Astrocyte (in vitro differentiated cells and primary cell): Measurements from ENCODE around the gene JAKMIP1.

Source experiments
- EZH2 ChIP-seq: IDR thresholded peaks from 2 replicates; pipeline ENCODE4 v1.6.1; 2012; ENCODE audit warnings: mild to moderate bottlenecking, low read length, inconsistent platforms; ENCODE audit not compliant: insufficient read depth
- TF ChIP-seq, protein P1 (sequence below): IDR thresholded peaks from 2 replicates; pipeline ENCODE4 v1.5.1; 2011; ENCODE audit warnings: low read depth, mild to moderate bottlenecking, inconsistent platforms, low read length, moderate library complexity; ENCODE audit not compliant: insufficient read depth

DNA sequence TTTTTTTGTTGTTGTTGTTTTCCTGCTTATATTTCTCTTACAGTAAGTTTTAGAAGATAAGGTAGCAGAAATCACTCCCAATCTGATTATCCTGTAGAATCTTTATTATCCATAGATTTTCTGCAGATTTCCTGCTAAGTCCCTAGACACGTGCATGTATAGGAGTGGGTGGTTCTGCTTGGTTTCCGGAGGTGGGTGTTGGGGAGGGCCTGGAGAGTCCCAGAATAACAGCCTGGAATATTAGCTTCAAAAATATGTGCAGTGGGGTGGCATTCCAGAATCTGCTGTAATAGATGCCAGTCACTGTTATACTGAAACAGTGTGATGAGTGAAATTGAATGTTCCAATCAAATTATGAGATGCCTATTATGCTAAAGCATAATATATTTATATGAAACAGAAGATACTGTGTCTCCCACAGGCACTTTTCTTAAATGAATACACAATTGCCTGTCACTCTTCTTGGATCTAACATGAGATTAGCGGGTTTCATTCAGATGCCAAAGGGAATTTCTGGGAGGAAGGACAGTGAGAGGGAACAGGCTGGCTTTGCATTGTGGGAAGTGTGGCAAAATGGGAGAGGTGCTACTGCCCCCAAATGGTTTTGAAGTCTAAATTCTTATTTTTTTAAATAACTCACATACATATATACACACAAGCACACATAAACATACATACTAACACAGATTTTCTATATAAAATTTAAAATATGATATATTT, 219.8 kb downstream of the JAKMIP1 start:
- no peak for TF ChIP-seq EZH2
- TF ChIP-seq, protein P1, sequence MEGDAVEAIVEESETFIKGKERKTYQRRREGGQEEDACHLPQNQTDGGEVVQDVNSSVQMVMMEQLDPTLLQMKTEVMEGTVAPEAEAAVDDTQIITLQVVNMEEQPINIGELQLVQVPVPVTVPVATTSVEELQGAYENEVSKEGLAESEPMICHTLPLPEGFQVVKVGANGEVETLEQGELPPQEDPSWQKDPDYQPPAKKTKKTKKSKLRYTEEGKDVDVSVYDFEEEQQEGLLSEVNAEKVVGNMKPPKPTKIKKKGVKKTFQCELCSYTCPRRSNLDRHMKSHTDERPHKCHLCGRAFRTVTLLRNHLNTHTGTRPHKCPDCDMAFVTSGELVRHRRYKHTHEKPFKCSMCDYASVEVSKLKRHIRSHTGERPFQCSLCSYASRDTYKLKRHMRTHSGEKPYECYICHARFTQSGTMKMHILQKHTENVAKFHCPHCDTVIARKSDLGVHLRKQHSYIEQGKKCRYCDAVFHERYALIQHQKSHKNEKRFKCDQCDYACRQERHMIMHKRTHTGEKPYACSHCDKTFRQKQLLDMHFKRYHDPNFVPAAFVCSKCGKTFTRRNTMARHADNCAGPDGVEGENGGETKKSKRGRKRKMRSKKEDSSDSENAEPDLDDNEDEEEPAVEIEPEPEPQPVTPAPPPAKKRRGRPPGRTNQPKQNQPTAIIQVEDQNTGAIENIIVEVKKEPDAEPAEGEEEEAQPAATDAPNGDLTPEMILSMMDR: no peak
